Naive B cell (primary cell): ENCODE measurements around the gene VPS13D. TPM values are rescaled to one million over a fixed set of nuclear protein-coding genes. Genes with fewer than 3 reads are reported as not detected.

ENCODE experiments used
- ATAC-seq, 2 donors: fragments of 150-1000 bp; cut with Tn5 transposase; 2 replicates each; pipeline ENCODE4 v1.10.0; 2021; ENCODE audit warnings: low read depth in 2 of 2, mild to moderate bottlenecking in 2 of 2, moderate library complexity in 2 of 2
- DNase-seq: peaks from one replicate; pipeline ENCODE4 v3.0.0; 2022
- H3K27ac Mint-ChIP-seq, 6 donors: one replicate each; pipeline ENCODE4 v1.8.0; 2020 to 2022; ENCODE audit warnings: mild to moderate bottlenecking in 6 of 6, mixed read lengths in 6 of 6, moderate library complexity in 5 of 6, inconsistent platforms in 2 of 6
- H3K27me3 Mint-ChIP-seq, 3 donors: one replicate each; pipeline ENCODE4 v1.8.0; 2021 to 2022; ENCODE audit warnings: mixed read lengths in 3 of 3, mild to moderate bottlenecking in 1 of 3
- H3K36me3 Mint-ChIP-seq, 2 donors: one replicate each; pipeline ENCODE4 v1.8.0; 2020 to 2022; ENCODE audit warnings: mixed read lengths in 2 of 2, inconsistent platforms in 1 of 2, mild to moderate bottlenecking in 1 of 2
- H3K4me1 Mint-ChIP-seq, 3 donors: one replicate each; pipeline ENCODE4 v1.8.0; 2020 to 2022; ENCODE audit warnings: mixed read lengths in 3 of 3, inconsistent platforms in 1 of 3, mild to moderate bottlenecking in 1 of 3, moderate library complexity in 1 of 3
- H3K4me3 Mint-ChIP-seq, 8 donors: one replicate each; pipeline ENCODE4 v1.8.0; 2020 to 2022; ENCODE audit warnings: mild to moderate bottlenecking in 8 of 8, mixed read lengths in 8 of 8, moderate library complexity in 8 of 8, inconsistent platforms in 2 of 8
- H3K9me3 Mint-ChIP-seq, 7 donors: one replicate each; pipeline ENCODE4 v1.8.0; 2020 to 2022; ENCODE audit warnings: mixed read lengths in 7 of 7, mild to moderate bottlenecking in 5 of 7, inconsistent platforms in 2 of 7, moderate library complexity in 1 of 7
- polyA plus RNA-seq, 6 donors: library from polyadenylated mRNA; unstranded; fragments of 300-500 nt; fragmentation: Illumina TruSeq; gene quantifications; one replicate each; pipeline ENCODE4 v1.2.3, GENCODE V29; 2021; ENCODE audit warnings: low read depth in 6 of 6

Gene VPS13D
- polyA plus RNA-seq, 6 donors from 2014 or later = 7.6 to 14.6 (median 11.8) TPM

DNA sequence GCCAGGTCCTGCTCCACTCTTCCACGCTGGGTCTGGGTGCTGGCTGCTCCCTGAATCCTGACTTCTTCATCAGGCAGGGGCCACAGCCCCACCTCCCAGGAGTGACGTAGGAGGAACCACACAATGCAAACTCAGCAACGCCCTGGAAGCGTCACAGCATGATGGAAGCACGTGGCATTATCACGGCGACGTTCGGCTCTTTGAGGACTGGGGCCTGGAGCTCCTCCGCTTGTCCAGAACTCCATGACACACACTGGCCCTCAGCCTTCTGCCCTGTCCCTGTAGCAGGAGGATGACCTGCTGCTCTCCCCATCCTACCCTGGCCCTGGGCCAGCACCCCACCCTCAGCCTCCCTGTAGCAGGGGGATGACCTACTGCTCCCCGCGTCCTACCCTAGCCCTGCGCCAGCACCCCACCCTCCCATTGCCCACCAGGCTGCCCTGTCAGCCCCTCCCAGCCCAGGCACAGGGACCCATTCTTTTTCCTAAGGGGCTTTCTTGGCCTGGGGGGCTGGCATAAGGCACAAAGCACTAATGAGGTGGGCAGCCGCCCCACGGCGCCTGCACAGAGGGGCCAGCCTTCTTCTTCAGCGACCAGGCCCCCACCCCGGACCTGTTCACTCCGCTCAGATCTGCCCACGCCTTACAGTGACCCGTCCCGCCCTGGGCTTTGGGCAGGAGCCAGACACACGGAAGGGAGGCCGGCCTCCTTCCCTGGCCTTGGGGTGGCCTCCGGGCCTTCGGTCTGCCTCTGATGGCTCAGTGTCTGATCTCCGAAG, 322.5 kb downstream of the VPS13D start:
- Mint-ChIP-seq H3K27ac (no peak overlapping the region), H3K36me3 (no peaks in the 10 kb centered on the region), H3K4me1 (no peaks in the 10 kb centered on the region), H3K9me3 (peaks cover 0 to 3% (median 0%) of the 10 kb centered on the region in 7 donors), H3K4me3 (no peak overlapping the region), H3K27me3 (peaks cover 0 to 8% (median 6%) of the 10 kb centered on the region in 3 donors)
- no peak for ATAC-seq
- no peak for DNase-seq

DNA sequence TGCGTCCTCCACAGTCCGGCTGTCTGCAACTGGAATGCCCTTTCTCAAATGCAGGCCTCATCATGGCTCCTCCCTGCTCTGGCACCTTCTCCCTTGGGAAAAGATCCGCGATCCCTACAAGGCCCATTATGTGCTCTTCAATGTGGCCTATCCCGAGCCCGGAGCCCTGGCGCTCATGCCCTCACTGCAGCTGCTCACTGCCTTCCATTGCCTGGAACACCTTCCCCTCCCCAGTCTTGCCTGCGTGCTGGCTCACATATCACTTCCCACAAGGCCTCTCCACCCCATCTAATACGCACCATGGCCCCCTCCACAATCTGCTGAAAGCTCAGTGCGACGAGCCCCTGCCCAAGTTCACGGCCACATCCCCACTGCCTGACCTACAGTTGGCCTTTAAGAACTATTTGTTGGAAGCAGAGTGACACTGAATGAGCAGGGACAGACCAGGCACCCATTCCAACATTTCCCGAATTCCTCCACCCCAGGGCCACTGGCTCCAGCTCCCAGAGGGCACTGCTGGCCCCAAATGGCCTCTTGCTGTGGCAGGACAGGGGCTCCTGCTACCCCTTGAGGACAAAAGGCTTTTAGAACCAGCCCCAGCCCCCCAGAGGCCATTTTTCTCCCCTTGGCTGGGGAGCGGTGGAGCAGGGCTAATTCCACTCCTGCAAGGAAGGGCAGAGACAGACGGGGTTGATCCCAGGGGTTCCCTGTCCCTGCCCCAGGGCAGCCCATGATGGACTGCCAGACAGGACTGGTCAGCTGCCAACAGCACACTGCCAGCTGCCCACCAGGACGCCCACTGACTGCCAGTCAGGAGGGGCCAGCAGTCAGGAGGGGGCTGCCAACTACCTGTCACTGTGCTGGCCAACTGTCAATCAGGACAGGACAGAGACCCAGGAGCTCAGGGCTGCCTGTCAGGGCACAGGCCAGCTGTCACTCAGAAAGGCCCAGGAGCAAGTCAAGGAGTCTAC, 323.4 kb downstream of the VPS13D start:
- Mint-ChIP-seq H3K9me3 (peaks cover 0 to 3% (median 0%) of the 10 kb centered on the region in 7 donors), H3K36me3 (no peaks in the 10 kb centered on the region), H3K4me1 (no peaks in the 10 kb centered on the region), H3K27me3 (peaks cover 0 to 6% (median 3%) of the 10 kb centered on the region in 3 donors), H3K27ac (no peak overlapping the region), H3K4me3 (peak overlapping the region in 1 of 8 donors; percentile 66)
- DNase-seq (no peak), ATAC-seq (no peak)

- DNase-seq = no peak
- H3K4me1 Mint-ChIP-seq = no peaks in the 10 kb centered on the region
- no peaks in the 10 kb centered on the region for H3K36me3 Mint-ChIP-seq
- peak overlapping the region in 2 of 6 donors; percentile 47 to 56 for H3K27ac Mint-ChIP-seq
- H3K9me3 Mint-ChIP-seq = peaks cover 0 to 3% (median 0%) of the 10 kb centered on the region in 7 donors
- peaks cover 0 to 10% (median 6%) of the 10 kb centered on the region in 3 donors for H3K27me3 Mint-ChIP-seq
- ATAC-seq = no peak
- H3K4me3 Mint-ChIP-seq = no peak overlapping the region
These were observed 324.1 kb downstream of the VPS13D start for GRCh38 chr1:12553963-12554362.

DNA sequence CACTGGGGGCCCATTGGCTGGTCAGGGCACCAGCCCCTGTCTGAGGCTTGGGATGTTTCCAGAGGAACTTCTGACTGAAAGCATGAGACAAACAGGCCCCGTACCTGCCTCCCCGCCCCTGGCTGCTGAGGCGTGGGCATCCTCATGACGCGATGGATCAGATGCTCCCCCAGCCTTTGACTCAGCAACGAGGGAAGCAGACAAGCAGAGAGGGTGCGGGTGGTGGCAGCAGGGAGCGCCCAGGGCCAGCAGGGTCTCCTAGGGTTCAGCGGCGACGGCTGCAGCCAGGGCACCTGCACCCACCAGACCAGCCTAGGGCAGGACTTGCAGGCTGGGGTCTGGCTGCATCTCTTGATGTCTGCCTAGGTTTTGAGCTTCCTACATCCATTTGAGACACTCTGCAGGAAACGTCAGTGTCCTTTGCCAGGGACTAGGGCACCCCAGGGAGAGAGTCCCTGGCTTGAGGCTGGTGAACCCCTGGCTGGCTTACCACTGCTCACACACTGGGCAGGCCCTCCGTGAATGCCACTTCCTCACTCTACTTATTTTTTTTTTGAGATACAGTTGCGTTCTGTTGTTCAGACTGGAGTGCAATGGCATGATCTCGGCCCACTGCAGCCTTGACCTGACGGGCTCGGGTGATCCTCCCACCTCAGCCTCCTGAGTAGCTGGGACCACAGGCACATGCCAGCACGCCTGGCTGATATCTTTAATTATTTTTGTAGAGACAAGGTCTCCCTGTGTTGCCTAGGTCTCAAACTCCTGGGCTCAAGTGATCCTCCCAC, 324.9 kb downstream of the VPS13D start:
- no peak for ATAC-seq
- no peaks in the 10 kb centered on the region for H3K36me3 Mint-ChIP-seq
- peaks cover 0 to 3% (median 0%) of the 10 kb centered on the region in 7 donors for H3K9me3 Mint-ChIP-seq
- peaks cover 0 to 10% (median 6%) of the 10 kb centered on the region in 3 donors for H3K27me3 Mint-ChIP-seq
- no peak for DNase-seq
- no peaks in the 10 kb centered on the region for H3K4me1 Mint-ChIP-seq
- peak overlapping the region in 2 of 6 donors; percentile 29 to 42 for H3K27ac Mint-ChIP-seq
- no peak overlapping the region for H3K4me3 Mint-ChIP-seq

DNA sequence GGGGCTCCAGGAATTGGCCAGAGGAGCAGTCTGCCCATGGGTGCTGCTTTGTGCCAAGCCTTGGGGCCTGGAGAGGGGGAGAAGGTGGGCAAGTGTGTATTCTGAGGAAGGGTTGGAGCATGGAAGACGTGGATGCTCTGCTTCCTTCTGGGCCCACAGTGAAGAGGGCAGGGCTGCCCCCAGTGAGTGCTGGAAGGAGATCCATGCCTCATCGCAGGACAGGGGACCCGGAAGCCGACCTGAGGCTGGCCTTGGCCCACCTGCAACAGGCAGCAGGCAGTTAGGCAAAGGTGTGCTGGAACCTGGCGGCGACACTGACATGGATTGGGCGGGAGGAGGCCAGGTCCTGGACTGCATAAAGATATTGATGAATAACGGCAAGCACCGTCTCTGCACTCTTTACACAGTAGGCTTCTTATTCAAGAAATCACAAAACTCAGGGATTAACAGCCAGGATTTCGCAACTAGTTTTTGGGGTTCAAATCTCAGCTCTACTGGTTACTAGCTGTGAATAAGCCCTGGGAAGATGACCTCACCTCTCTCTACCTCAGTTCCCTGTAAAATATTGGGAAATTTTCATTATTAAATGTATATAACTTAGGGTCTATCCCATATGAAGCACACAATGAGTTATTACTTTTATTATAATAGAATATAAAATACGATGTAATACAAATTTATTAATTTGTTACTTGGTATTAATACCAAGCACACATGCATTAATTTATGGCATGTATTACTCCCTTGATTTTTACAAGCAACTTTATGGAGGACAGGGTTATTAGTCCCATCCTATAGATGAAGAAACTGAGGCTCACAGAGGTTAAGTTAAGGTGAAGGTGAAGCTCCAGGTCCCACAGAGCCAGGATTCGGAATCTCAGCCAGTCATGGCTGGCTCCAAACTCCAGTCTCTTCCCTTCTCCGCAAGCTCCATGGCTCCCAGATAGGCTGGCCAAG, 325.9 kb downstream of the VPS13D start:
- H3K9me3 Mint-ChIP-seq = peaks cover 0 to 3% (median 0%) of the 10 kb centered on the region in 7 donors
- H3K36me3 Mint-ChIP-seq = no peaks in the 10 kb centered on the region
- H3K4me3 Mint-ChIP-seq = no peak overlapping the region
- no peaks in the 10 kb centered on the region for H3K4me1 Mint-ChIP-seq
- H3K27ac Mint-ChIP-seq = peak overlapping the region in 2 of 6 donors; percentile 42 to 57
- H3K27me3 Mint-ChIP-seq = peaks cover 0 to 10% (median 6%) of the 10 kb centered on the region in 3 donors
- DNase-seq = no peak
- ATAC-seq = no peak

- ATAC-seq (no peak), DNase-seq (no peak)
- H3K9me3 Mint-ChIP-seq = peaks cover 0 to 3% (median 0%) of the 10 kb centered on the region in 7 donors
- H3K4me3 Mint-ChIP-seq = no peak overlapping the region
- H3K4me1 Mint-ChIP-seq = no peaks in the 10 kb centered on the region
- no peak overlapping the region for H3K27ac Mint-ChIP-seq
- H3K27me3 Mint-ChIP-seq = peaks cover 0 to 10% (median 6%) of the 10 kb centered on the region in 3 donors
- no peaks in the 10 kb centered on the region for H3K36me3 Mint-ChIP-seq
These were observed 326.6 kb downstream of the VPS13D start for GRCh38 chr1:12556368-12556930.

- Mint-ChIP-seq H3K27me3 (peaks cover 0 to 10% (median 6%) of the 10 kb centered on the region in 3 donors), H3K36me3 (peaks cover under 1 to 4% of the 10 kb centered on the region in 2 donors), H3K9me3 (peaks cover 2 to 5% (median 4%) of the 10 kb centered on the region in 7 donors), H3K4me1 (no peaks in the 10 kb centered on the region), H3K27ac (peak overlapping the region in 1 of 6 donors; percentile 6), H3K4me3 (no peak overlapping the region)
- ATAC-seq (no peak), DNase-seq (no peak)
These were observed 327.4 kb downstream of the VPS13D start for GRCh38 chr1:12556957-12557935.

- ATAC-seq (no peak), DNase-seq (no peak)
- no peak overlapping the region for H3K4me3 Mint-ChIP-seq
- no peaks in the 10 kb centered on the region for H3K4me1 Mint-ChIP-seq
- H3K36me3 Mint-ChIP-seq = peaks cover 15 to 26% of the 10 kb centered on the region in 2 donors
- H3K27me3 Mint-ChIP-seq = peaks cover 0 to 10% (median 0%) of the 10 kb centered on the region in 3 donors
- peak overlapping the region in 1 of 6 donors; percentile 42 for H3K27ac Mint-ChIP-seq
- peaks cover 17 to 32% (median 26%) of the 10 kb centered on the region in 7 donors for H3K9me3 Mint-ChIP-seq
These were observed 331.3 kb downstream of the VPS13D start for GRCh38 chr1:12561121-12561520.
